HG03558 (cell line): ENCODE data around the gene LAMA3.
"Not testable (repeated sequence)": the region's sequence is repeated elsewhere in the genome, so short reads cannot be mapped to it uniquely, and the experiment has no call there.

Source experiments
- ATAC-seq: cut with Tn5 transposase; IDR thresholded peaks from one replicate; pipeline ENCODE4 v1.9.1; 2021; ENCODE audit warnings: moderate number of reproducible peaks; ENCODE audit not compliant: unreplicated experiment; ENCODE audit errors: extremely low read depth

Gene LAMA3

DNA sequence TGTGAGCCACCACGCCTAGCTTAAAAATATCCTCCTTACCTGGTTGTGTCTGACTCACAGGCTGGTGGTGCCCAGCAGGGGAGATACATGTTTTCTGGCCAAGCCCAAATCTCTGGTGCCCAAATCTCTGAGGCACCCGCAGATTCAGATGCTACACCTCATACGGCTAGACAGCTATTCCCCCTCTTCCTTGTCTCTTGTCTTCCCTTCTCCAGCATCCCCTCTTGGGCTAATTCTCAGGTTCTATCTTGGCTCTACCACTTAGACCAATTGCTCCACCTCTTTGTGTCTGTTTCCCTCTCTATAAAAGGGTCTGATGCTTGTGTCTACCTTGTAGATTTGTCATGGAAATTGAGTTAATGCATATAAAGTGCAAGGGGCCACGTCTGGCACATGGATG lies 13.4 kb downstream of the LAMA3 start:
- ATAC-seq: no peak

- ATAC-seq: no peak
These were observed 14.1 kb downstream of the LAMA3 start for GRCh38 chr18:23703057-23703986.

DNA sequence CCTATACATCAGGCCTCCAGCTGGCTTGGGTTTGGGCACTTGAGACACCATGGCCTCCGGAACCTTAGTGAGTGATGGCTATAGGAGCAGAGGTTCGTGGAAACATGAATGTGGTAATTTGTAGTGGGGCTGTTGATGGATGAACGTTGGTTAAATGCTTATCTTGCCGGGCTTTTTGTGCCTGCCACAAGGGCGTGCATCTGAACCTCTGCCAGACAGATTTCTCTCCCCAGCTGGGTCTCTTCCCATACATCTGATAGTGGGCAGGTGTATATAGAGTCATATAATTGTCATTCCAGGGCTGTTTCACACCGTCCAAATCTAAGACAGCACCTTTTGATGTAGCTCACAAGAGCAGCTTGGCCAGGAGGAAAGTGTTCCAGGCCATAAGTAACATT lies 14.7 kb downstream of the LAMA3 start:
- no peak for ATAC-seq

- ATAC-seq: no peak
These were observed 15.6 kb downstream of the LAMA3 start for GRCh38 chr18:23704806-23705205.

GRCh38 chr18:23706971-23707640 lies 17.9 kb downstream of the LAMA3 start:
- no peak for ATAC-seq

DNA sequence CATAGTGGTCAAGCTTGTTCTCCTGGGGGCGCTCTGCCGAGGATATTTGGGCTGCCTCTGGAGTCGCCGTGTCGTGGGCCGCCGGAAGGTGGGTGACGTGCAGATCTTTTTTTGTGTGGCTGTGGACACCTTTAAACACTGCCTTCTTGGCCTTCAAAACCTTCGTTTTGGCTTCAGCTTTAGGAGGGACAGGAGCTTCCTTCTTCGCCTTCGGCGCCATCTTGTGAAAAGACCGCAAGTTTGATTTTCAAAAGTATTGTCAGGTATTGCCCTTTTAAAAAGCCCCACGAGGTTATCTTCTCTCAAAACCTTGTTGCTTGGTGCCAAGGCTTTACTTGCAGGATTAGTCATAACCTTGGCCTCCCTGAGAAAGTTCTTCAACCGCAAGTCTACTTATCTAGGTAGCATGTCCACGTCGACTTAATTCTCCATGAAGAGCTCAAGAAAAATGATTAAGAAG lies 20.8 kb downstream of the LAMA3 start:
- no peak for ATAC-seq

- ATAC-seq: no peak
These were observed 21.7 kb downstream of the LAMA3 start for GRCh38 chr18:23710946-23711345.

DNA sequence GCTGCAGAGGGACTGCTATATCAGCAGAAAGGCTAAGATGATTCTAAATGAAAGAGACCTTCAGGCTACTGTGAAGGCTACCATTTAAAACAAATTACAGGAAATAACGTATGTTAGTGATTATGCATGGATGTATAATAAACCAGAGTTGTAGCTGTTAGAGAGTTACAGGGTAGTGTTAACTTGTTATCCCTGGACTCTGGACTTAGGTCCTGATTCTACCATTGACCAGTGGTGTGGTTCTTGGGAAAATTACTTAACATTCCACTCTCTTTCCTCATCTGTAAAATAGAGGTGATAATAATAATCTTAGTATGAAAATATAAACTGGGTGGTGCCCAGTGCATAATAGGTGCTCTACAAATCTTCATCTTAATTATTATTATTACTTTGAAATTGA lies 22.2 kb downstream of the LAMA3 start:
- no peak for ATAC-seq

DNA sequence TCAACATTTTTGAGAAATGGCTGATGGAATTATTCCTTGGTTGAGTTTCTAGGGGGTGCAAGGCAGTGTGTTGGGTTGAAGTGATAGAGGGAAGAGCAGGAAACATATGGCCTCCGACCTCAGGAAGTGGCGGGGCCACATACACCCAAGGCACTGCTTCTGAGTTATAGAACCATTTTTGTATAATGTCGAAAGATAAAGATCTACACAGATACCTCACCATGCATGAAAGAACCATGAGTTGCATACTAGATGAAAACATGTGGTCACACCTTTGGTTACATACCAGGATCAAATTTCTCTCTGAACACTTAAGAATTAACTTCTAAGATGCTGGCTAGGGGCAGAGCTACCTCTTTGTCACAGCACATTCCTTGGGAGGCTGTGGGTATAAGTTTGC lies 23.2 kb downstream of the LAMA3 start:
- ATAC-seq: no peak

GRCh38 chr18:23714576-23714975 lies 25.3 kb downstream of the LAMA3 start:
- no peak for ATAC-seq

DNA sequence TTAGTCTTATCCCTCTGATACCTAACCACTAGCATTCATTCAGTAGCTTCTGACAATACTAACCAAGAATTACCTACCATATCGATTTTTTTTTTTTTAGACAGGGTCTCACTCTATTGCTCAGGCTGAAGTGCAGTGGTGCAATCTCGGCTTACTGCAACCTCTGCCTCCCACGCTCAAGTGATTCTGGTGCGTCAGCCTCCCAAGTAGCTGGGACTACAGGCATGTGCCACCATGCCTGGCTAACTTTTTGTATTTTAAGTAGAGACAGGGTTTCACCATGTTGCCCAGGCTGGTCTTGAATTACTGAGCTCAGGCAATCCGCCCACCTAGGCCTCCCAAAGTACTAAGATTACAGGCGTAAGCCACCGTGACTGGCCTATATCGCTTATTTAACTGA lies 26.8 kb downstream of the LAMA3 start:
- not testable (repeated sequence) for ATAC-seq

DNA sequence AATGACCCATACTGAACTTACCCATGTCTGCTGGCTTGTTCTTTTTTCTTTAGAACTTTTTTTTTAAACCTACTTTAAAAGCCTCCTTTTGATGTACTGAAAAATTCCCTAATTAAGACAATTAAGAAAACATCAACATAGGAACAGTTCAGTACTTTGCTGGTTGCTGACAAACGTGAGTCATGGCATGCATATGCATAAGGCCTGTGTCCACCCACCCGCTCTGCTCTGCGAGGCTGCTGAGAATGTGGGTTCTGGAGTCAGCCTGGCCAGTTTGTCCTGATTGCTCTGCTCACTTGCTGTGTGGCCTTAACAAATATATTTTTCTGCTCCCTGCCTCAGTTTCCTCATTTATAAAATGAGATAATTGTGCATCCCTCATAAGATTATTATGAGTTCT lies 27.3 kb downstream of the LAMA3 start:
- no peak for ATAC-seq

DNA sequence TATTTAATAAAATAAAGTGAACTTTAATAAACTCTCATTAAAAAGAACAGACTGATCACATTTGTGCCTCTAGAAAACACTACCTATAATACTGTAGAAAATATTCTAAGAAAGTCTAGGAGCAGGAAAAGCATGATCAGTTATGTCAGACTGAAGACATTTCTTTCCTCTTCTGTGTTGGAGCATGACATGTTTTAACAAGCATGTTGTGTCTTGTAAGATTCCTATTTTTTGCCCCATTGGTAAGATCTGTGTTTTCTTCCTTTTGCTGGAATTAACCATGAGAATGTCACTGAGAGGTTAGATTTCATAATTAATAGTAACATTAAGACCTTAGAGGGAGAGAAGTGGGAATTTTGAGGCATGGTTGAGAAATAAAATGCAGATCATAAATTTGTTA lies 27.7 kb downstream of the LAMA3 start:
- no peak for ATAC-seq

- no peak for ATAC-seq
These were observed 29.0 kb downstream of the LAMA3 start for GRCh38 chr18:23718243-23718720.

DNA sequence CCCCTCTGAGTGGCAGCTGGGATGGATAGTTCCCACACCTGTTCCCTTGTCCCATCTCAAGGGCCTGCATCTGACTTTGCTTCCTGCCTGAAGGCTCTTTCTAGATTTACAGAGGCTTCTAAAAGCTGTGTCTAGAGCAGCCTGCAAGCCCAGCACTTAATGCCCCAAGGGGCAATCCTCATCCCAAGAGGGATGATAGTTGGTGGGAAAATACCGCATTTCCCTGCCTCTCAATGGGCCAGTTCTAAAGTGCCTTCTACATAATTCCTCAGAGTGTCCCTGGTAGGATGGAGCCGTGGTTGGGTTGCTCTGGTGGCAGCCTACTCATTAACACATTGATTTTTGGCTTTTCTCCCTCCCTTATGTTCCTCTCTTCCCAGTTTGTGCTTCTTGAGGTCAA lies 29.5 kb downstream of the LAMA3 start:
- ATAC-seq: no peak

DNA sequence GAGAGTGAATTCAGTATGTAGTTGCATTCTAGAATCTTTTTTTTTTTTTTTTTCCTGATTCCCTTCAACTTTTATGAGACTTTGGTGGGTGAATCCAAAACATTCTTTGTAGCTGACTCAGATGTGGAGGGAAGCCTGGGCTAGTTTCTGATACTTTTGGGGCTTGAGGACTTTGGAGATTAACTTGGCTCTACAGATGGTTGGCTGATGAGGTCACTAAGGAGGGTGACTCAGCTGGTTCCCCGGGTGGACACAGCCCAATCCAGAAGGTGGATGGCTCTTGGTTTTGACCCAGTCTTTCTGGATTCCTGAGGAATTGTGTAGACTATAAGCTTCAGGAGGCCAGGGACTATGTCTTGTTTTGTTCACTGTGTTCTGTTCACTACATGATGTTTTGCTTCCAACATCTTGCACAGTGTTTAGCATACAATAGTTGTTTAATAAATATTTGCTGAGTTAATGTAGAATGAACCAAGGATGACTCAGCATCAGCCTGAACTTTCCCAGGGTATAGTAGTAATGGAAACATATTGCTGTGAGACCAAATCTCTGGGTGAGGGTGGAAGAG lies 30.5 kb downstream of the LAMA3 start:
- ATAC-seq: no peak

- no peak for ATAC-seq
These were observed 32.6 kb downstream of the LAMA3 start for GRCh38 chr18:23721696-23722480.

- ATAC-seq: no peak
These were observed 33.4 kb downstream of the LAMA3 start for GRCh38 chr18:23722646-23723045.

DNA sequence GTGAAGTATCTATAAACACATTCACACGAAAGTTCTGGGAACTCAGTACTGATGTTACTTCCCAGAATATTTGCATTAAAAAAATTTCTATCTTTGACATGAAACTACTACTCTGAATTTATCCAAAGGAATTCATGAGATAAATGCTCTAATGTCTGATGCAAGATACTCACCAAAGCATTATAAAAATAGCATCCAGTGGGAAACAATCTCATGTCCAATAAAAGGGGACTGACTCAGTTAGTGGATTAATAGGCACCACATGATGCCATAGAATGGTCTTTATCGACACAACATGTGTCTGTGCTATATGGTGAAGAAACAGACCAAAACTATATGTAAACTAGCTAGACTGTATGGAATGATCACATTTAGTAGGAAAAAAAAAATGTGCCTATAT lies 33.9 kb downstream of the LAMA3 start:
- no peak for ATAC-seq

DNA sequence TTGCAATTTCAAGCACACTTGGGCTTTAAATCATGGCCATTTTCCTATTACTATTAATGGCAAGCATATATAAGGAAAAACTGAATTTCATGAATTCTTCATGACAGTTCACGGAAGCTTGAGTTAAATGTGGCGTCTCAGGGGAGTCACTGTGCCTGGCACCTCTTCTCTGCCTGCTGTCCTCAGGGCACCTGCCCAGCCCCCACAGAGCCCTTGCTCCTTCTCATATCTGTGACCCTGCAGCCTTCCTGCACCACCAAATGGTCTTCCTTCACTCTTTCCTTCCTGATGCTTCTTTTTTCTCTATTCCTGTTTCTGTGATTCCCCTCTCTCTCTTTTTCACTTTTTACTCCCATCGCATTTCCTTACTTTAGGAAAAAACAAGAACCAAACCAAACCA lies 35.4 kb downstream of the LAMA3 start:
- no peak for ATAC-seq
